IPS DF 6.9 (cell line): ENCODE measurements around the gene PPME1.

Source experiments
- DNase-seq: peaks from one replicate; pipeline ENCODE4 v3.0.0-alpha.2; 2013; ENCODE audit warnings: low read depth, low spot score
- H3K27ac ChIP-seq: one replicate; pipeline ENCODE4 v1.5.1; 2013; ENCODE audit warnings: low read length, control low read depth
- H3K27me3 ChIP-seq: 2 replicates; pipeline ENCODE4 v1.6.1; 2013; ENCODE audit warnings: mild to moderate bottlenecking, low read length; ENCODE audit not compliant: control insufficient read depth, insufficient read depth
- H3K36me3 ChIP-seq: 2 replicates; pipeline ENCODE4 v1.6.1; 2013; ENCODE audit warnings: low read length; ENCODE audit not compliant: control insufficient read depth, insufficient read depth
- H3K4me1 ChIP-seq: 2 replicates; pipeline ENCODE4 v1.6.1; 2013; ENCODE audit warnings: low read length; ENCODE audit not compliant: control insufficient read depth, insufficient read depth
- H3K4me3 ChIP-seq: 2 replicates; pipeline ENCODE4 v1.5.1; 2013; ENCODE audit warnings: mild to moderate bottlenecking, low read length
- H3K9me3 ChIP-seq: 2 replicates; pipeline ENCODE4 v1.6.1; 2013; ENCODE audit warnings: low read length, inconsistent platforms; ENCODE audit not compliant: control insufficient read depth, insufficient read depth
- WGBS: extraction: QIAGEN DNeasy Blood & Tissue Kit; methylation state at CpG from one replicate; pipeline ENCODE4 v1.1.7; 2013; ENCODE audit warnings: mixed read lengths, missing lambda C conversion rate; ENCODE audit not compliant: insufficient read length, insufficient coverage; 5-methylcytosine and 5-hydroxymethylcytosine counted together

PPME1 gene

DNA sequence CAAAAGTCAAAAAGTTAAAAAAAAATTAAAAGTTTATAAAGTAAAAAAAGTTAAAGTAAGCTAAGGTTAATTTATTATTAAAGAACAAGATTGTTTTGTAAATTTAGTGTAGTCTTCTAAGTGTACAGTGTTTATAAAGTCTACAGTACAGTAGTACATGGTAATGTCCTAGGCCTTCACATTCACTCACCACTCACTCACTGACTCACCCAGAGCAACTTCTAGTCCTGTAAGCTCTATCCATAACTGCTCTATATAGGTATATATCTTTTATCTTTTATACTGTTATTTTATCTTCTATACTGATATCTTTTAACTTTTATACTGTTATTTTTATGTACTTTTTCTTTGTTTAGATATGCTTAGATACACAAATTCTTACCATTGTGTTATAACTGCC is 11.4 kb upstream of the PPME1 start:
- H3K4me3 ChIP-seq: no peak overlapping the region
- H3K27me3 ChIP-seq: no peaks in the 10 kb centered on the region
- no peak overlapping the region for H3K27ac ChIP-seq
- no peak for DNase-seq
- H3K9me3 ChIP-seq: no peaks in the 10 kb centered on the region
- no peaks in the 10 kb centered on the region for H3K4me1 ChIP-seq
- no peaks in the 10 kb centered on the region for H3K36me3 ChIP-seq

DNA sequence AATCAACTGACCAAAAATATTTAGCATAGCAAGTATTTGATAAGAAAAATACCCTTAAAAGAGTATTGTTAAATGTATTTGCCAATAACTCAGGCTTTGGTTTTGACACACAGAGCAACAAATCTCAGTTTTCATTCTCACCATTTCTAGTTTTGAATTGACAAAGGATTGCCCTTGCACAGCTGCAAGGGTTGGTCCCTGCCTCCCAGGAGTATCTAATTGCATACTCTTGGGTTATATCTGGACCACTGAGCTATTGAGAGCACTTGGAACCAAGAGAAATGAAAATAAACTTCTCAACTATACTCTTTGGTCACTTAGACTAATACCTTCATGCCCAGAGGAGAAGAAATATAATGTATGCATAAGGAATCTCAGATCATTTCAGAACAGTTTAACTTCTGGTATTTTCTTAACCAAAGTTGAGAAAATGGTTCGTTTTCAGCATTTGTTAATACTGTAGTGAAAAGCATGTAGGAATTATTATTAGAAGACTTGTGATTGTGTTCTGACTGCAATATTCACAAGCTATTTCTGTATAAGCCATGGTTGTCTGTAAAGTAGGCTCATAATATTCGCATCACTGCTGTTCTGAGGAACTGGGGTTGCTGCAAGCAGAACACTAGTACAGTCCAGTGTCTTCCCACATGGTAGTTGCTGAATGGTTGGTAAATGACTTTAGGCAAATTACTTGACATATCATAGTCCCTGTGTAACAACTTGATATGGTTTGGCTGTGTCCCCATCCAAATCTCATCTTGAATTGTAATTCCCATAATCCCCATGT is 8.2 kb upstream of the PPME1 start:
- no peaks in the 10 kb centered on the region for H3K9me3 ChIP-seq
- no peak for DNase-seq
- H3K27me3 ChIP-seq: no peaks in the 10 kb centered on the region
- no peaks in the 10 kb centered on the region for H3K4me1 ChIP-seq
- no peak overlapping the region for H3K27ac ChIP-seq
- no CpG with 5 or more reads among the region's 2 CpGs for WGBS
- no peak overlapping the region for H3K4me3 ChIP-seq
- no peaks in the 10 kb centered on the region; the same call in 1 of the 2 replicates for H3K36me3 ChIP-seq

DNA sequence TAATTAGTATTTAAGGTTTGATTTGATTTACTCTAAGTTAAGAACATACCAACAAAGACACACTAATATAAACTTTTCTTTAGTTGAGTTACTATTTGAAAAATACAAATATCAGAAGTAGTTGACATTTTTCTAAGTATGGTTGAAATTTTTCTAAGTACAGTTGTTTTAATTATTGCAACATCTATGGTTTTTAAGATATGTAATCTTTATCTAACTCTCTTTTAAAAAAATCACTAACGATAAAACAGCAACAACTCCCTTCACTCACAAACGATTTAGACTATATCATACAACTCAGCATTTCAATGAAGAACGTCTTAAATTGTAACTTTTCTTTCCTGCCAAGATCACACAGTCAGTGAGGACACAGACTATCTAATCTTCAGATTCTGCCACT is 2.3 kb upstream of the PPME1 start:
- Histone ChIP-seq H3K4me3 (no peak overlapping the region), H3K27me3 (no peaks in the 10 kb centered on the region)
- no peak for DNase-seq

DNA sequence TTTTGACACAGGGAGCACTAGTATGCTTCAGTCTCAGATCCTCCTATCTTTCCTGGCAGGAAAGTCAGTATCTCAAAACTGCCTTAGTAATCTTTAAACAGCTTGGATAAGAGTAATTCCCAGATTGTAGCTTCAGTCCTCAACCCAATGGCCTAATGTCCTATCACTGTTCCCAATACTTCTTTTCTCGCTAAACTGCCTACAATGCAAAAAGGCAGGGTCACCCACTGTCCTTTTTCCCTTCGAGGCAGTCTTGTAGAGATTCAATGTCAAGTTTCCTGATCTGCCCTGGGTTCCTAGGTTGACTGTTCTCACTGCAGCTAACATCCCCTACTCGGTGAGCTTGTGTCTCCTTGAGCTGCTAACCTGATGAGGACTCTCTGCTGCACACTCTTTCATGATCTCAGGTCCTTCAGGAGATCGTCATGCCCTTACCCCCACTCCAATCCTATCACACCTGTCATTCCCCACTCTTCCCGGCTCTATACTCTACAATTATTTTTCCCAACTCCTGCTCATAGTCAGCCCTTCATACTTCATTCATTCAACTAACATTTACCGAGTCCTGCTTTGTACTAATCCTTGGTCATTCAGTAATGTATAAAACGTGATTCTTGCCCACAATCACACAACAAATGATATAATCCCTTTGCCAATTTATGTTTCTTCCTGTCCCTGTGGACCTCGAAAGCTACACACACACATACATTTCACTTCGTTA is 1.2 kb upstream of the PPME1 start:
- Histone ChIP-seq H3K4me3 (peak overlapping the region; percentile 72; the same call in 1 of the 2 replicates), H3K4me1 (peaks cover 1% of the 10 kb centered on the region; the same call in 1 of the 2 replicates), H3K36me3 (no peaks in the 10 kb centered on the region; the same call in 1 of the 2 replicates), H3K9me3 (no peaks in the 10 kb centered on the region), H3K27ac (no peak overlapping the region), H3K27me3 (no peaks in the 10 kb centered on the region)
- WGBS: no CpG with 5 or more reads among the region's 9 CpGs
- no peak for DNase-seq

More for the DNA sequence above, 2.3 kb upstream of the PPME1 start:
- no peaks in the 10 kb centered on the region; the same call in 1 of the 2 replicates for H3K36me3 ChIP-seq
- WGBS: 100% methylated on average over 3 of the region's 3 CpGs
- H3K27ac ChIP-seq: no peak overlapping the region
- H3K9me3 ChIP-seq: no peaks in the 10 kb centered on the region
- H3K4me1 ChIP-seq: peaks cover 1% of the 10 kb centered on the region; the same call in 1 of the 2 replicates

DNA sequence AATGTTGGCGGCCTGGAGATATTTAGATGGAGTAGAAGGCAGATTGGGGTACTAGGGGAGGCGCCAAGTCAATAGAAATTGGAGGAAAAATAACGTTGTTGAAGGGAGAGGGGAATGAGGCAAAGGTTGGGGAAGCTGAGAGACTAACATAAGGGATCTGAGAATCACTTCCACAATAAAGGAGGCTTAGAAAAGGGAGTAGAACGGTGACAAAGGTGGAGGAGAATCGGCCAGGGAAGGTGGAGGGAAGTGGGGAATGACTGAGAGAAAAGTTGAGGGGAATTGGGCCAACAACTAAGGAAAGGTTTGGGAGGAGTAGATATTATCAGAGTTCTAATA is 510 bp downstream of the PPME1 start:
- Histone ChIP-seq H3K4me3 (peak overlapping the region; percentile 85), H3K9me3 (no peaks in the 10 kb centered on the region), H3K36me3 (no peaks in the 10 kb centered on the region; the same call in 1 of the 2 replicates), H3K27ac (no peak overlapping the region), H3K27me3 (no peaks in the 10 kb centered on the region), H3K4me1 (peaks cover 1% of the 10 kb centered on the region; the same call in 1 of the 2 replicates)
- no CpG with 5 or more reads among the region's 5 CpGs for WGBS
- no peak for DNase-seq

DNA sequence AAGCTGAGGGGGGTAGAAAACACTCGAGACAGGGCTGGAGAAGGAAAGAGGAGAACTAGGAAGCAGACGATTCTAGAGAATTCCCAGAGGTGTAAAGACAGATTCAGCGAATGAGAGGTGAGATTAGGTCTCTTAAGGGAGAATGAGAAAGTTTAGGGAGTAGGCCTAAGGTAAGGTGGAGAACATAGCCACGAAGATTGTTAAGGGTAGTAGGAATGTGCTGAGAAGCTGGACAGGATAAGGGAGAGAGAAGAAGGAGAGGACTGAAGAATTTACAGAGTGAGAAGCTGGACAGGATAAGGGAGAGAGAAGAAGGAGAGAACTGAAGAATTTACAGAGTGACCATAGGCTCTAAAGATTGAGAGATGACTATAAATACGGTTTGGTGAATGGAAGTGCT is 908 bp downstream of the PPME1 start:
- Histone ChIP-seq H3K27me3 (no peaks in the 10 kb centered on the region), H3K4me3 (peak overlapping the region; percentile 85; the same call in 1 of the 2 replicates), H3K27ac (no peak overlapping the region), H3K36me3 (no peaks in the 10 kb centered on the region; the same call in 1 of the 2 replicates), H3K9me3 (no peaks in the 10 kb centered on the region), H3K4me1 (peaks cover 1% of the 10 kb centered on the region; the same call in 1 of the 2 replicates)
- no CpG with 5 or more reads among the region's 5 CpGs for WGBS
- DNase-seq: no peak

DNA sequence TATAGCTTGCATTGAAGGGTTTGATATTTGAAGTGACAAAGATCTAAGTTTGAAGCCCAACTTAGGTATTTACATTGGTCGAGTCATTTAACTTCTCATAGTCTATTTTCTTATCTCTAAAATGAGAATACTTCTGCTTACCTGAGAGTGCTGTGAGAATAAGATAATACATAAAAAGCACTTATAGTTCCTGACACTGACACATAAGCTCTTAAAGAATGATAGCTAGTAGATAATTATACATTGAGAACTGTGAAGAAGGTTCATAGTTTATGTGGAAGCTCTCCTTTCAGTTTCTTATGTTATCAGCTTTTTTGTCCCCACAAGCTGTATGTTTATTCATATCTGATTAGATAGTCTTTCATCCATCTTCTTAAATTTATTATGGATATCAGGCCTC is 4.8 kb downstream of the PPME1 start:
- no peak overlapping the region for H3K27ac ChIP-seq
- no CpG with 5 or more reads among the region's 1 CpG for whole genome bisulfite sequencing

DNA sequence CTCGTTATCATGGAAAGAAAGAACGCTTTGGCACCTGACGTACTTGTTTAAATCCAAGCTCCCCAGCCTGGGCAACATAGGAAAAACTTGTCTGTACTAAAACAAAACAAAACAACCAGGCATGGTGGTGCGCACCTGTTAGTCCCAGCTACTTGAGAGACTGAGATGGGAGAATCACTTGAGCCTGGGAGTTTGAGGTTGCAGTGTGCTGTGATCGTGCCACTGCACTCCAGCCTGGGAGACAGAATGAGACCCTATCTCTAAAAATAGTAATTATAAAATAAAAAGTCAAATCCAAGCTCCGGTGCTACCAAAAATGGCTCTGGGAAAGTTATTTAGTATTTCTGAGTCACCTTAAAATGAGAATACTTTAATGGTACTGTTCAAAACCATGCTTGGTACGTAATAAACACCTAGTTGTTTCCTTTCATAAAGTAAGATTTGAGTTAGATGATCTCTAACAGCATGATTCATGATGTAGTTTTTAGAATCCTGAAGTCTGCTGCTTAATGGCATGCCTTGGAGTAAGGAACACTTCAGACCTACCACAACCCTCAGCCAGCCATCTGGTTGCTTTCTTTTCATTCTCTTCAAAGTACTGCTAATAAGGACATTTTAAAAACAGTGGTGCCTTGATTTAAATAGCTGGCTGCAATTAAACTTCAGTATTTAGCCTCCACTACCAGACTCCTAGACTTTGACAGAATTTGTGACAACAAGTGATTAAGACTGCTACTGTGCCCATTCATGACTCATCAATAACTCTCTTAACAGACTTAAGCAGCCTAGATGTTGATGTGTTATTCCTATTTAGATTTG is 8.4 kb downstream of the PPME1 start:
- H3K4me3 ChIP-seq: no peak overlapping the region
- WGBS: no CpG with 5 or more reads among the region's 7 CpGs
- DNase-seq: no peak

More for the DNA sequence above, 4.8 kb downstream of the PPME1 start:
- Histone ChIP-seq H3K36me3 (no peaks in the 10 kb centered on the region), H3K27me3 (no peaks in the 10 kb centered on the region), H3K9me3 (no peaks in the 10 kb centered on the region), H3K4me3 (no peak overlapping the region), H3K4me1 (peaks cover 1% of the 10 kb centered on the region; the same call in 1 of the 2 replicates)
- DNase-seq: no peak

DNA sequence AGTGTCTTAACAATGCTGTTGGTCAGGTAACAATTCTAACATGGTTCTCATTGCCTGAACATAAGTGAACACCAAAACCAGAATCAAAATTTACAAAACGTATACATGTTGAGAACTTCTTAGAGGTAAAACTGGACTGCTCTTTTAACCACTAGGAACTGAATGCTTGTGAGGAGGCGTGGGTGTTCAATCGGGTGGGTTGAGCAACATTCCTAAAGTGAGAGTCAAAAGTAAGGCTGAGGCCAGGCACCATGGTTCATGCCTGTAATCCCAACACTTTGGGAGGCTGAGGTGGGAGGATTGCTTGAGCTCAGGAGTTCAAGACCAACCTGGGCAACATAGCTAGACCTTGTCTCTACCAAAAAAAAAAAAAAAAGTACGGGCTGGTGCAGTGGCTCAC is 11.5 kb downstream of the PPME1 start:
- H3K4me3 ChIP-seq: no peak overlapping the region
- no peaks in the 10 kb centered on the region for H3K27me3 ChIP-seq
- H3K27ac ChIP-seq: no peak overlapping the region
- no peak for DNase-seq
- WGBS: no CpG with 5 or more reads among the region's 4 CpGs
- no peaks in the 10 kb centered on the region for H3K9me3 ChIP-seq
- no peaks in the 10 kb centered on the region for H3K4me1 ChIP-seq
- no peaks in the 10 kb centered on the region for H3K36me3 ChIP-seq

More for the DNA sequence above, 8.4 kb downstream of the PPME1 start:
- H3K4me1 ChIP-seq: no peaks in the 10 kb centered on the region
- no peaks in the 10 kb centered on the region for H3K9me3 ChIP-seq
- H3K27me3 ChIP-seq: no peaks in the 10 kb centered on the region
- H3K36me3 ChIP-seq: no peaks in the 10 kb centered on the region
- no peak overlapping the region for H3K27ac ChIP-seq

DNA sequence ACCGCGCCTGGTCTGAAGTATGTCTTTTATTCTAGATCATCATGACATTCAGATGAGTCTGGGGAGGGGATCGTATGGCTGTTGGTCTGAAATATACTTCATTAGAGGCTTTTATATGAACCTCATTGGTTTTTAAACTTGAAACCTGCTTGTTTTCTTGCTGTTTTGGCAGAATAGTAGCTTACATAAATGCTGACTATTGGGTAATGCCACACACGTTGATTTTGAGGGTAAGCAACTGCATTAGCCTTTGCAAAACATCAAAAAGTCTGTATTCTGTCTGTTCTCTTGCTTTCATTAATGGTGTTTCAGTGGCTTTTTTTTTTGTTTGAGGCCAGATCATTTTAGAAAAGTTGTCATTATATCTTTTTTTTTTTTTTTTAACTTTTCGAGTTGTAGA is 14.2 kb downstream of the PPME1 start:
- H3K36me3 ChIP-seq: no peaks in the 10 kb centered on the region
- no peaks in the 10 kb centered on the region for H3K27me3 ChIP-seq
- H3K4me3 ChIP-seq: no peak overlapping the region
- no peaks in the 10 kb centered on the region for H3K4me1 ChIP-seq
- DNase-seq: no peak
- no peak overlapping the region for H3K27ac ChIP-seq
- H3K9me3 ChIP-seq: no peaks in the 10 kb centered on the region; the same call in 1 of the 2 replicates
- 100% methylated on average over 1 of the region's 5 CpGs for WGBS
